ENCODE data around the gene MOV10. TPM values are rescaled to one million over a fixed set of nuclear protein-coding genes. Genes with fewer than 3 reads are reported as not detected.

Gene MOV10
- total and polyA plus RNA-seq, 8 donors = 25.9 to 137 (median 66.8) TPM

DNA sequence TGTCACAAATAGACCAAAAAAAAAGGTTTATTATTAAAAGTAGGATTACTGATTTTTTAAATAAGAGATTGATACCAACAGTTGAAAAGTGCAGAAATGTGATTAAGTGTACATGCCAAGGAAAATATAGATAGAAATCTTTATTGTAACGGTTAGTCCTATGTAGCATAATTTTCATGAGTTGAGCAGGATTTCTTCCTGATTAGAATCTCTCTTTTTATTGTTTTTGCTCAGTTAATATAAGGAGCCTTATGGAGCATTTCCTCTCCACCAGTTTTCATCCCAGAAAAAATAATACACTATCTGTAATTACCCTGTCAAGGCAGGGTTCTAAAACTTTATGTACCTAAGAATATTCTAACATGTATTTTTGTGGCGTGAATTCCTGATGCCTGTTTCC is 31.4 kb upstream of the MOV10 start:
- intact Hi-C loops (cut with DNase I; ENCODE audit: low total_unique reads) = no loop called here
- Histone ChIP-seq H3K27ac (no peak overlapping the region), H3K4me1 (peaks cover 0 to 38% (median 20%) of the 10 kb centered on the region in 4 donors), H3K4me3 (no peak overlapping the region), H3K27me3 (no peaks in the 10 kb centered on the region), H3K9me3 (no peaks in the 10 kb centered on the region), H3K36me3 (peaks cover 0 to 28% (median 18%) of the 10 kb centered on the region in 4 donors)
- DNase-seq = no peak
- TF ChIP-seq POLR2A (IDR thresholded peaks at IDR 0.05) (no peak), CTCF (IDR thresholded peaks at IDR 0.05) (no peak), EP300 (IDR thresholded peaks at IDR 0.05) (no peak), POLR2AphosphoS5 (IDR thresholded peaks at IDR 0.05) (no peak)
- 71 to 81% (median 78%) methylated on average over 2 of the region's 2 CpGs for WGBS, 5 donors

- Histone ChIP-seq H3K27ac (no peak overlapping the region), H3K4me3 (no peak overlapping the region), H3K9me3 (no peaks in the 10 kb centered on the region), H3K4me1 (peaks cover 0 to 32% (median 14%) of the 10 kb centered on the region in 4 donors), H3K27me3 (no peaks in the 10 kb centered on the region), H3K36me3 (peaks cover 5 to 59% (median 48%) of the 10 kb centered on the region in 4 donors)
- no peak for TF ChIP-seq POLR2AphosphoS5 (IDR thresholded peaks at IDR 0.05)
- TF ChIP-seq EP300 (IDR thresholded peaks at IDR 0.05) = no peak
- TF ChIP-seq CTCF (IDR thresholded peaks at IDR 0.05) = no peak
- TF ChIP-seq POLR2A (IDR thresholded peaks at IDR 0.05) = no peak
- 95 to 97% (median 95%) methylated on average over 4 of the region's 4 CpGs for WGBS, 5 donors
- no peak for DNase-seq
- intact Hi-C loops (cut with DNase I; ENCODE audit: low total_unique reads) = no loop called here
Measured at GRCh38 chr1:112646225-112646624, 28.2 kb upstream of the MOV10 start.

- DNase-seq = no peak
- WGBS, 5 donors = 96 to 100% (median 98%) methylated on average over 1 of the region's 1 CpG
- intact Hi-C loops (cut with DNase I; ENCODE audit: low total_unique reads) = no loop called here
- H3K9me3 ChIP-seq = no peaks in the 10 kb centered on the region
- H3K4me1 ChIP-seq = peaks cover 0 to 4% (median 2%) of the 10 kb centered on the region in 4 donors
- H3K4me3 ChIP-seq = no peak overlapping the region
- H3K27me3 ChIP-seq = no peaks in the 10 kb centered on the region
- H3K27ac ChIP-seq = no peak overlapping the region
- no peak for TF ChIP-seq POLR2AphosphoS5 (IDR thresholded peaks at IDR 0.05)
- no peak for TF ChIP-seq POLR2A (IDR thresholded peaks at IDR 0.05)
- TF ChIP-seq CTCF (IDR thresholded peaks at IDR 0.05) = no peak
- TF ChIP-seq EP300 (IDR thresholded peaks at IDR 0.05) = no peak
- H3K36me3 ChIP-seq = peaks cover 6 to 91% (median 86%) of the 10 kb centered on the region in 4 donors
Measured at GRCh38 chr1:112651205-112651604, 23.3 kb upstream of the MOV10 start.

- intact Hi-C loops (cut with DNase I; ENCODE audit: low total_unique reads) = no loop called here
- Histone ChIP-seq H3K27me3 (no peaks in the 10 kb centered on the region), H3K4me3 (no peak overlapping the region), H3K9me3 (no peaks in the 10 kb centered on the region), H3K36me3 (peaks cover 66 to 99% (median 98%) of the 10 kb centered on the region in 4 donors), H3K4me1 (no peaks in the 10 kb centered on the region), H3K27ac (no peak overlapping the region)
- 78 to 93% (median 90%) methylated on average over 3 of the region's 3 CpGs for WGBS, 5 donors
- TF ChIP-seq CTCF (IDR thresholded peaks at IDR 0.05) (no peak), EP300 (IDR thresholded peaks at IDR 0.05) (no peak), POLR2A (IDR thresholded peaks at IDR 0.05) (no peak), POLR2AphosphoS5 (IDR thresholded peaks at IDR 0.05) (no peak)
- DNase-seq = no peak
Measured at GRCh38 chr1:112665857-112666256, 8.6 kb upstream of the MOV10 start.

Data from stomach (tissue), 9 donors.